HG02642 (cell line): ENCODE results near the gene ELSPBP1.
"Not testable (repeated sequence)": the region's sequence is repeated elsewhere in the genome, so short reads cannot be mapped to it uniquely, and the experiment has no call there.

Source experiments
- ATAC-seq: cut with Tn5 transposase; IDR thresholded peaks from one replicate; pipeline ENCODE4 v1.9.1; 2021; ENCODE audit warnings: mild to moderate bottlenecking; ENCODE audit not compliant: unreplicated experiment, poor library complexity

The ELSPBP1 gene

DNA sequence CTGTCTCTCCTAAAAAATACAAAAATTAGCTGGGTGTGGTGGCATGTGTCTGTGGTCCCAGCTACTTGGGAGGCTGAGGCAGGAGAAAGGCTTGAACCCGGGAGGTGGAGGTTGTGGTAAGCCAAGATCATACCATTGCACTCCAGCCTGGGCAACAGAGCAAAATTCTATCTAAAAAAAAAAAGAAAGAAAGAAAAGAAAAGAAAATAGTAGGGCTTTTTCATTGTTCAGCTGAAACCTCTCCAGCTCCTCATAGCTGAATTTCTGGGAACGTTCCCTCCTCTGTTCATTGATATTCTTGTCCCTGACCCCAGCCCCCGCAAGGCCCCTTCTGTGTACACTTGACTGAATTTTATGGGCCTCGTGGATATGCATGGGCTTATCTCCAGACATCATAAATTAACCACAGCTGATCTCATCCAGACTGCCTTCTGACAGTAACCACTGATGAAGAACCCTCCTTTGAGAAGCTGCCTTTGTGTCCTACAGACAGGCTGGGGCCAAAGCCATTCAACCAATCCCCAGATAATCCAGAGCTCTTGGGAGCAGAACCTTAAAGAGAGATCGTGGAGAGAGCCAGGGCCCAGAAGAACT is at the start of gene ELSPBP1:
Gene ELSPBP1, plus strand, starts transcription at position 424 of the 594 bp plus-strand sequence. CDS start 14,036 bp downstream, outside the sequence.
- no peak for ATAC-seq

- not testable (repeated sequence) for ATAC-seq
Measured at GRCh38 chr19:47949852-47950521, 44.4 kb upstream of the ELSPBP1 start.

DNA sequence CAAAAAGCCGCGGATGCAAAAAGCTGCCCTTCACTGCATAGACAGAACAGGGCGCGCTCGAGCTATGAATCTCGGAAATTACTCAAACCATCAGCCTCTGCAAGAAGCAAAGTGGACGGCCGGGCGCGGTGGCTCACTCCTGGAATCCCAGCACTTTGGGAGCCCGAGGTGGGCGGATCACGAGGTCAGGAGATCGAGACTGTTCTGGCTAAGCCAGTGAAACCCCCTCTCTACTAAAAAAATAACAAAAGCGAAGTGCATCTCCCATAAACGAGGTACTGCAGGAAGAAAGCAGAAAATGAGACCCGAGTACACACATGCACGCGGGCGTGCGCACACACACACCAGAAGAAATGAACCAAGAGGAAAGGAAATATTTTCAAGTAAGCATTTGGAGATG is 42.3 kb upstream of the ELSPBP1 start:
- ATAC-seq = not testable (repeated sequence)

DNA sequence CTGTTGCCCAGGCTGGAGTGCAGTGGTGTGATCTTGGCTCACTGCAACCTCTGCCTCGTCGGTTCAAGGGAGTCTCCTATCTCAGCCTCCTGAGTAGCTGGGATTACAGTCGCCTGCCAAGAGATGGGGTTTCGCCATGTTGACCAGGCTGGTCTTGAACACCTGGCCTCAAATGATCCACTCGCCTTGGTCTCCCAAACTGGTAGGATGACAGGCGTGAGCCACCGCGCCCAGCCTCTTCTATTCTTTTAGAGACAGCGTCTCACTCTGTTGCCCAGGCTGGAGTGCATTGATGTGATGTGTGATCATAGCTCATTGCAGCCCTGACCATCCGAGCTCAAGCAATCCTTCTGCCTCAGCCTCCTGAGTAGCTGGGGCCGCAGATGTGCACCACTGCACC is 38.5 kb upstream of the ELSPBP1 start:
- not testable (repeated sequence) for ATAC-seq

DNA sequence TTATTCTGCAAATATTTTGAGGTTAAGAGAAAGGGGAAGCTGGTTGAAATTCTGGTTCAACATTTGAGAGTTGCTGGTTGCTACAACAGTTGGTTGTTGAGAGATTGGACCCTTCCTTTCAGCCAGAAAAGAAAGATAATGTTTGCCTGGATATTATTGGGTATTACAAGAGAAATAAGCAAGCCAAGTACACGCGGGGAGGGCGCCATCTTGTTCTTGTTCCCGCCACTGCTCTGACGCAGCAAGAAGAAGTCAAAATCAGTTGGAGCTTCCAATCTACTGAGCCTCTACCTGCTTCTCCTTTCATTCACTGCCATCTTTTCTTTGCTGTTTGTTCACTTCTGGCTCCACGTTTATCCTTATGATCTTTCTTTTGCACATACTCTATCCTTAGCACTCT is 20.9 kb upstream of the ELSPBP1 start:
- ATAC-seq = no peak

- ATAC-seq = no peak
Measured at GRCh38 chr19:47991191-47991808, 3.1 kb upstream of the ELSPBP1 start.

GRCh38 chr19:47992070-47992469 is 2.4 kb upstream of the ELSPBP1 start, which contains the start of gene BSPH1:
TSS of gene BSPH1 (minus strand) at chr19:47992170. CDS start at chr19:47992081, 89 bp downstream.
- ATAC-seq = no peak

DNA sequence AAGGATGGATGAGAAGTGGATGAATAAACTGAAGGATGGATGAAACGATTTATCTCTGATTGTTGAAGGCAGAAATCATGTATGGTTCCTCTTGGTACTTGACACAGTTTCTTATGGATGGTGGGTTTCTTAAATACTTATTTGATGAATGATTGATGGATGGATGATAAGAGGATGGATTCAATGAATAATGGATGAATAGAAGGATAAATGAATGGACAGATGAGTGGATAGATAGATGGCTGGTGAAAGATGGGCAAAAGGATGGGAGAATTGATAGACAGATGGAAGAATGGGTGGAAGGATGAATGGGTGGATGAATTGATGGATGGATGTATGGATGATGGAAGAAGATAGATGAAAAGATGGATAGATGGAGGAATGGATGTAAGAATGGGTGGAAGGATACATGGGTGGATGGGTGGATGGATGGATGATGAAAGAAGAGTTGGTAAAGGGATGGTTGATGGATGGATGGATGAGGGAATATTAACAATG is 1.8 kb downstream of the ELSPBP1 start:
- ATAC-seq = no peak

- no peak for ATAC-seq
Measured at GRCh38 chr19:47998800-47999199, 4.4 kb downstream of the ELSPBP1 start.

DNA sequence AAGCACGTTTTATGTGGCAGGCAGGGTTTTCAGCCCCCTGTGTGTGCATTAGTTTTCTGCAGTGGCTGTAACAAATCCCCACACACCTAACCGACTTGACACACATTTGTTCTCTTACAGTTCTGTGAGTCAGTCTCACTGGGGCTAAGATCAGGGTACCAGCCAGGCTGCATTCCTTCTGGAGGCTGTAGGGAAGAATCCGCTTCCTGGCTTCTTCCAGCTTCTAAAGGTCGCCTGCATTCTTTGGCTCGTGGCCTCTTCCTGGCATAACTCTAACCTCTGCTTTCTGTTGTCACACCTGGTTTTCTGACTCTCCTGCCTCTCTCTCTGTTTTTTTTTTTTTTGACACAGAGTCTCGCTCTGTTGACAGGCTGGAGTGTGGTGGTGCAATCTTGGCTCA is 6.4 kb downstream of the ELSPBP1 start:
- no peak for ATAC-seq

- no peak for ATAC-seq
Measured at GRCh38 chr19:48004236-48004635, 9.8 kb downstream of the ELSPBP1 start.

DNA sequence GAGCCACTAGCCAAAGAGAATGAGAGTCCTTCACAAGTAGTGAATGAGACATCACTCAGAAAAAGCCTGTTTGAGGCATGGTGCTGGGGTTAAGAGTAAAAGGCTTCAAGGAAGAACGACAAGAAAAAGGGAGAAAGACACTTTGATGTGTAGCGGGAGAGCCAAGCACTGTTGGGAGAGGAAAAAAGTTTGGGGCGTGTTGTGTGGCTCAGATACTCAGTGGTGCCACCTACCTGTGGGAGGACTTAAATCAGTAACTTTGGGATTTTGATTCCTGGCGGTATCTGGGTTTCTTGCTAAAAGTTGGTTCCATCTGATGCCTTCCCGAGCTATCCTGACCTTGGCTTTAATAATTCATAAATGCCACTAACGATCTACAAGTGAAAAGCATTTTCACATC is 12.3 kb downstream of the ELSPBP1 start:
- ATAC-seq = no peak

DNA sequence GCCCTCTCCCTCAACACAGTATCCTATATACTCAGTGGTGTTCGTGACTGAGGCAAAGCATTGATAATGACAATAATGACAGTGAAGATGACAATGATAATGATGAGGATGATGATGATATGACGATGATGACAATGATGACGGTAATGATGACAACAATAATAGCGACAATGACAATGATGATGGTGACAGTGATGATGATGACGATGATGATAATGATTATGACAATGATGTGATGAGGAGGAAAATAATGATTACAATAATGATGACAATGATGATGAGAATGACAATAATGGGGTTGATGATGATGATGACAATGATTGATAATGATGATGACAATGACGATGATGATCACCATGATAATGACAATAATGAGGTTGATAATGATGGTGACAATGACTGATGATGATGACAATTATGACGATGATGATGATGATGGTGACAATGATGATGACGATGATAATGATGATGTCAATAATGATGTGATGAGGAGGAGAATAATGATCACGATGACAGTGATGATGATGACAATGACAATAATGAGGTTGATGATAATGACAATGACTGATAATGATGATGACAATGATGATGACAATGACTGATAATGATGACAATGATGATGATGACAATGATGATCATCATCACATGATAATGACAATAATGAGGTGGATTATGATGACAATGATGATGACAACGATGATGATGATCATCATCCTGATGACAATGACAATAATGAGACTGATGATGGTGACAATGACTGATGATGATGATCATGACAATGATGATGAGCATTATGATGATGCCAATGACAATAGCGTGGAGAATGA is 16.7 kb downstream of the ELSPBP1 start:
- ATAC-seq = no peak

DNA sequence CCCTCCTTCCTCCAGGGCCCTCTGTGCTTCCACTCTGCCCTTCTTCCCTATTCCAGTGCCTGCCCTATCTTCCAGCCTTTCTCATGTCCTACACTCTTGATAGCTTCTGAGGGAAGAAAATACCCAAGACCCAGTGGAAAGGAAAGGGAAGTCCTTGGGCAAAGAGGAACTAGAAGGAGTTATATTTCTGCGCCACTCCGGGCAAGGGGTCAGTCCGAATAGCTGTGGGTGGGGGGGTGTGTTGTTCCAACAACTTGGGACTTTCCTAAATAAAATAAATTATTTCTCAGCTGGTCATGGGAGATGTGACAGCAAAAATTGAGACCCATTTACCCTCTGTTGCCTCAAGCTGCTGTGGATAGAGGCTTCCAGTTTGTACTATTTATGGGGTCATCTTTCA is 26.3 kb downstream of the ELSPBP1 start:
- ATAC-seq = no peak

GRCh38 chr19:48023011-48023410 is 28.6 kb downstream of the ELSPBP1 start:
- no peak for ATAC-seq

- no peak for ATAC-seq
Measured at GRCh38 chr19:48023518-48023917, 29.1 kb downstream of the ELSPBP1 start.

GRCh38 chr19:48025480-48025879 is 31.0 kb downstream of the ELSPBP1 start:
- ATAC-seq = no peak

DNA sequence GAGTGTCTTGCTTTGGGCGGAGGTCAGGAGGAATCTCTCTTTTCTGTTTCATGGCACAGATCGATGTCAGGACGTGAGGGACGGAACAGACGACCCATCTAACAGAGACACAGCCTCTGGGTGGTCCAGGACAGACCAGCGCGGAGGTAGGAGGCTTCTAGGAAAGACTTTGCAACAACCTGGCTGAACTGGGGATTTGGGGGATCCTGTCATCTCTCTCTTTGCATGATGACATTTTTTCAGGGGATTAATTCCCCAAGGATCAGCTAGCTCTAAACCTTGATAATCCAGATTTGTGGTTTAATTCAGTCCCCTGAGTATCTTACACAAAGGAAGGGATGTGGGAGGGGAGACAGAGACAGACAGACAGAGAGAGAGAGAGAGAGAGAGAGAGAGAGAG is 35.0 kb downstream of the ELSPBP1 start:
- no peak for ATAC-seq

GRCh38 chr19:48030073-48030472 is 35.6 kb downstream of the ELSPBP1 start:
- ATAC-seq = no peak

GRCh38 chr19:48033604-48034003 is 39.2 kb downstream of the ELSPBP1 start:
- ATAC-seq = no peak

GRCh38 chr19:48036765-48037164 is 42.3 kb downstream of the ELSPBP1 start:
- ATAC-seq = no peak
